AG04449 (cell line): ENCODE measurements around the gene VCAN.
"Not testable (repeated sequence)": the region's sequence is repeated elsewhere in the genome, so short reads cannot be mapped to it uniquely, and the experiment has no call there.

Experiments used
- CTCF ChIA-PET: fragments of 350-600 bp; formaldehyde crosslinking; extraction: SDS; loops from one replicate; lab custom pipeline; 2021; ENCODE audit warnings: antibody characterized with exemption; lab: Yijun Ruan, JAX
- POLR2A ChIA-PET: fragments of 400-600, 350-600 bp; formaldehyde crosslinking; extraction: SDS; loops from one replicate; lab custom pipeline; 2020; ENCODE audit warnings: antibody characterized with exemption, inconsistent platforms; lab: Yijun Ruan, JAX
- DNase-seq: peaks from one replicate; pipeline ENCODE4 v3.0.0-alpha.2; 2010; ENCODE audit warnings: low read depth, low spot score
- H3K4me3 ChIP-seq: 2 replicates; pipeline ENCODE4 v1.5.1; 2011; ENCODE audit warnings: low read depth, mild to moderate bottlenecking, control low read depth, low read length
- CTCF ChIP-seq: IDR thresholded peaks from one replicate; pipeline ENCODE4 v1.5.1; 2011; ENCODE audit warnings: mild to moderate bottlenecking, moderate library complexity, low read length, control low read depth, inconsistent platforms; ENCODE audit not compliant: insufficient read depth; ENCODE audit errors: missing control alignments

Gene VCAN

GRCh38 chr5:83430130-83431010 lies 41.2 kb upstream of the VCAN start:
- ChIA-PET POLR2A (no interaction called here), CTCF (interaction anchor here (0.6 to 5.5 kb wide), 40 partner anchors 9 to 1079 kb away, joined by 3 to 47 read pairs (median 3); partner anchors contain the start of gene VCAN)
- TF ChIP-seq CTCF = peak; percentile 90
- H3K4me3 ChIP-seq = no peak overlapping the region
- DNase-seq = no peak

- DNase-seq = no peak
- no peak overlapping the region for H3K4me3 ChIP-seq
- CTCF ChIA-PET = no interaction called here
- POLR2A ChIA-PET = no interaction called here
- TF ChIP-seq CTCF = no peak
Measured at GRCh38 chr5:83433891-83434290, 37.7 kb upstream of the VCAN start.

- no peak for DNase-seq
- no peak overlapping the region for H3K4me3 ChIP-seq
- POLR2A ChIA-PET = no interaction called here
Measured at GRCh38 chr5:83434946-83435345, 36.6 kb upstream of the VCAN start.

GRCh38 chr5:83436276-83436675 lies 35.3 kb upstream of the VCAN start:
- H3K4me3 ChIP-seq = no peak overlapping the region
- ChIA-PET CTCF (no interaction called here), POLR2A (no interaction called here)
- no peak for DNase-seq
- TF ChIP-seq CTCF = no peak

More at GRCh38 chr5:83434946-83435345, 36.6 kb upstream of the VCAN start:
- CTCF ChIA-PET = interaction anchor here (0.7 to 1.5 kb wide), 3 partner anchors 12 to 60 kb away, joined by 3 read pairs; no protein-coding TSS in a partner anchor
- no peak for TF ChIP-seq CTCF

- POLR2A ChIA-PET, H3K4me3 ChIP-seq, DNase-seq, CTCF ChIA-PET: not testable (repeated sequence)
Measured at GRCh38 chr5:83437697-83438096, 33.8 kb upstream of the VCAN start.

- CTCF ChIA-PET = no interaction called here
- TF ChIP-seq CTCF = no peak
- DNase-seq = no peak
- POLR2A ChIA-PET = no interaction called here
- H3K4me3 ChIP-seq = no peak overlapping the region
Measured at GRCh38 chr5:83440826-83441225, 30.7 kb upstream of the VCAN start.

GRCh38 chr5:83441747-83442146 lies 29.8 kb upstream of the VCAN start:
- CTCF ChIA-PET = interaction anchor here (2.6 kb wide), 1 partner anchor 12 kb away, joined by 10 read pairs; no protein-coding TSS in a partner anchor
- no peak for TF ChIP-seq CTCF
- no peak for DNase-seq

More at GRCh38 chr5:83441747-83442146, 29.8 kb upstream of the VCAN start:
- H3K4me3 ChIP-seq = no peak overlapping the region
- POLR2A ChIA-PET = no interaction called here
